Stimulated activated CD4-positive, alpha-beta T cell treated with anti-CD3 and anti-CD28 coated beads, Interleukin-1b, Interleukin-23, amount 100 ng/mL, for 24 hours (primary cell): Measurements from ENCODE around the gene PCMTD2.

Experiments
- DNase-seq, 4 experiments: peaks; one replicate each; pipeline ENCODE4 v3.0.0-alpha.2; 2020; ENCODE audit warnings: low read depth in 4 of 4, low spot score in 1 of 4

PCMTD2 gene

DNA sequence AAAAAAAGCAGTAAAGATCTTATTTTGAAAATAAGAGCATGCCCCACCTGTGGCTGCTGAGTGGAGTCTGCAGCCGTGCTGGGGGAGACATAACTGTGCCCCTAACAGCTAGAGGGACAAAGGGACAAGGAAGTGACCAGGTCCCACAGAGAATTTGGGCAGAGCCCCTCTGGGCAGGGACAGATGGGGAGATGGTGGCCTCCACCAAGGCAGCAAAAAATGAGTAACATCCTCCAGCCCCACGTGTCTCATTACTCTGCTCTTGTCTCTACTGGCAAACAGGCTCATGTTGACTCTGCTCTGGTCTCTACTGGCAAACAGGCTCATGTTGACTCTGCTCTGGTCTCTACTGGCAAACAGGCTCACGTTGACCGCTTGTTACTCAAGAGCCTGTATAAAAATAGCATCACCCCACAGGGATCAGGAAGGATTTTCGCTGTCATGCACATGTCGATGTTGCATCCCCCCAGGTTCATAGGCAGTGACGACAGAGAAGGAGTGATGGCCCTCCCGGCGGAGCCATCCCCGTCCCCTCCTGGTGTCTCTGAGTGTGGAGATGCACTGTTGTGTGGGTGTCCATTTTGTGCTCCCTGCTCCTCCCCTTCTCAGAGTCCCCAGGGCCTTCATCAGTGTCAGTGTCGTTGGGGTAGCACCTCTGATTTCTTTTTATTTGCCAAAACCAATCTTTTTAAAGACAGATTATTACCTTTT, 17.3 kb upstream of the PCMTD2 start:
- DNase-seq = no peak

DNA sequence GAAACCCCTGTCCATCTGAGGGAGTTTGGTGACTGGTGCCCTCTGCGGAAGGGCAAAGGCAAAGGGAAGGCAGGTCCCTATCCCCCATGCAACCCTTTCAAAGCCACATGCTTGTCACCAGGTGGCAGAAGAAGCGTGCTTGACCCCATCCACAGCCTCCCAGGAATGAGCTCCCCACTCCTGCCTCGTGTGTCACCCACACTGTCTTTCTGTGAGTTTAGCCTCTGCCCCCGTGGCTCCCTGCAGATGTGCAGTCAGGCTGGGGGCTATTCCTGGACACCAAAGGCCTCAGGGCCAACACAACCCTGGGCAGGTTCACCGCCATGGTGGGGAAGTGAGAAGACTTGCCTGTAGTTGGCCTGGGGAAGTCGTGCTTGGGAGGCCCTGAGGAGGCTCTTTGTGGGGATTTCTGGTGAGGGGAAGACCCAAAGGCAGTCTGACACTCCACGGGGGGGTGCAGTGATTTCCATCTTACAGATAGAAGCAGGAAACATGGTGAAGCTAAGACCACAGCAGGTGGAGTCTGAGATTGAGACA, 16.6 kb upstream of the PCMTD2 start:
- no peak for DNase-seq

DNA sequence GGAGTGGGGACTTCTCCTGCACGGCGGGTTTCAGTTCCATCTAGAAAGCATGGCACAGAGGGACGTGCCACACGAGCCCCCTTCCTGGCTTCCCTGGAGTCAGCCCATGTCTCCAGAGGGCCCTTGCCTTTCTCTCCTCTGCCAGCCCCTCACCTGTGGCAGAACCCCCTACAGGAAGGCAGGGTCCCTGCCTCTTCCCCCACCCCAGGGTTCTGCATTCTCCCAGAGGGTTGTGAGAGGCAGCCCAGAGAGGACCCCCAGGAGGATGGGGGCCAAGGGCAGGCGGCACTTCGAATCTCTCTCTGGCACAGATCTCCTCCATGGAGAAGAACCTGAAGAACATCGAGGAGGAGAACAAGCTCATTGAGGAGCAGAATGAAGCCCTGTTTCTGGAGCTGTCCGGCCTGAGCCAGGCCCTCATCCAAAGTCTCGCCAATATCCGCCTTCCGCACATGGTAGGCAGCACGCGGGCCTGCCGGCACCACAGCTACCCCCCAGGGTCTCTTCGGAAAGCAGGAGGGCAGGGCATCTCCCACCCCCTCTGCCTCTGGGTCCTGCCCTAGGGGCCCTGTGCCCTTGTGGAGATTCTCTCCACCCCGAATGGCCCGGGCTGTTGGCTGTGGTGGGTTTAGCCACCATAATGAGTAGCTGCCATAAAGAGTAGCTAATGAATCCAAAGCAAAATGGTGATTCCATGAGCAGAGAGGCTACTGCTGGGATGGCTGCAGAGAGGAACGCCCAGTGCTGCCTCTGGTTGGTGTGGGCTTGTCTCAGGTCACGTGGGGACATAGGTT, 15.9 kb upstream of the PCMTD2 start:
- no peak for DNase-seq

DNA sequence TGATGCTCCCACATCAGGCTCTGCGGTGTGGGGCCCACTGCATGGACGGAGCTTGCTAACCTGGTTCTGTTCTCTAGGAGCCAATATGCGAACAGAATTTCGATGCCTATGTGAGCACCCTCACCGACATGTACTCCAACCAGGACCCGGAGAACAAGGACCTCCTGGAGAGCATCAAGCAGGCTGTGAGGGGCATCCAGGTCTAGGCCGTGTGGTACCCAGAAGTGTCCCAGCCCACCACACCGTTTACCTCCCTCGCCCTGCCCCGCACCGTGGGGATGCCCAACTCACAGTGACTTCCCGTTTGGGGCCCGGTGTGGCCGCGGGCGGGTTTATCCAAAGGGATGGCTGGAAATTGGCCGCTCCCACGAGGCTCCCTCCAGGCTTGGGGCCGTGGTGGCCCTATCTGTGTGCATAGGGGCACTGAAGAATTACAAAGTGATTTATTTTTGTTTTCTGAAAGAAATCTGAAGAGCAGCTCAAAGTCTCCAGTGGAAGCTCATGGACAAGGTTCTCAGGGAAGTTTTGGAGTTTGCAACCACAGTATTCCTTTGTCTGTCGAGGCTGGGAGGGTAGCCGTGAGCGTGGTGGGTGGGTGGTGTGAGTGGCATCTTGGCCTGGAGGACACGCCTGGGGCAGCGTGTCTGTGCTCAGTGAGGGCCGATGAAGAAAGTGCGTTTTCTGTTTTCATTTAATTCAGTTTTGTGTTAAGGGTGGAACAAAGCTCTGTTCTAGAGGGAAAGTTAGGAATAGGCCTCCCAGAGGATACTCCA, 15.1 kb upstream of the PCMTD2 start:
- DNase-seq = no peak

DNA sequence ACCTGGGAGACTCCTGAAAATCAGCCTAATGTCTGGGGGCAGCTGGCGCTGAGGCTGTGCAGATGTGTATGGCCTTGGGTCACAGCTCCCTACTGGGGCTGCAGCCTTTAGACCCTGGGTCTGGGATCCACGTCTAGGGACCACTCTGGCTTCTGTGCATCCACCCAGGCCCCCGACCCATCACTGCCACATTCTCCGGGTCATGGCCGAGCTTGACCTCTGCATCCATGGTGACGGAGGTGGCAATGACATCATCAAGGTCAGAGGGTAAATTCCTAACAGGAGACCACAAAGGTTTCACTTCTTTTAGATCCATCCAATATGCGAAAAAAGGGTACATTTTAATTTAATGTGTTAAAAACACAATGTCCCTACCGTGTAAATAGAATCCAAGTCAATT, 14.5 kb upstream of the PCMTD2 start:
- DNase-seq = no peak

DNA sequence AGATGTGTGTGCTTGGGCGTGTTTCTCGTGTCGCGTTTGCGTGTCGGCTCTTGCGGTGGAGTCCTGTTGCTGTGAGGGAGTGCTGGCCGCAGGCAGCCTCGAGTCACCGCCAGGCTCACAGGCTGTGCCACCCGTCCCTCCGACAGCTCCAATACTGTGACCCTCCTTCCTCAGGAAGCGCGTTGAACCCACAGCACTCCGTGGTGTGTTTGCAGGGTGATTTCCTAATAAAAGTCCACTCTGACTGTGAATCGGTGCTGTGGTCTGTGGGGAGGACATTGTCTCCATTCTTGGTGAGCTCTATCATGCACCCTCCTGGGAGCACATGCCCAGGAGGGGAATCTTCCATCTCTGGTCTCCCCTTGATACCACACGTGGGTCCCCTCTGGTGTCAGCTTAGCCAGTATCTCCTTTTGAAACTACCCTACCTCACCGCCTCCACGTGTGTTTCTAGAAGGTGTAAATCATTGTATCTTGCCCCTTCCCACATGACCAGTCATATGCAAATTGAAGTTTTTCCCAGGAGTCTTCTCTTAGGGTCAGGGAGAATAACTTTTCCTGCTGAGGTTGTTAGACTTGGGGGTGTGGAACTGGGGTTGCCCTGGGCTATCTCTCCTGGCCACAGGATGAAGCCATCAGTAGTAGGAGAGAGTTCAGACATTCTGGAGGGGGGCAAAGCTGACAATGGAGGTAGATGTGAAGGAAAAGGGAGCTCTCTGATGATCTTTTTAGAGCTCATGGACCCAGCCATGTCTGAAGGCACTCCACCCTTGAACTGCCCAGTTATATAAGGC, 13.3 kb upstream of the PCMTD2 start:
- no peak for DNase-seq

- no peak for DNase-seq
These were observed 12.6 kb upstream of the PCMTD2 start for GRCh38 chr20:64242797-64243475.

DNA sequence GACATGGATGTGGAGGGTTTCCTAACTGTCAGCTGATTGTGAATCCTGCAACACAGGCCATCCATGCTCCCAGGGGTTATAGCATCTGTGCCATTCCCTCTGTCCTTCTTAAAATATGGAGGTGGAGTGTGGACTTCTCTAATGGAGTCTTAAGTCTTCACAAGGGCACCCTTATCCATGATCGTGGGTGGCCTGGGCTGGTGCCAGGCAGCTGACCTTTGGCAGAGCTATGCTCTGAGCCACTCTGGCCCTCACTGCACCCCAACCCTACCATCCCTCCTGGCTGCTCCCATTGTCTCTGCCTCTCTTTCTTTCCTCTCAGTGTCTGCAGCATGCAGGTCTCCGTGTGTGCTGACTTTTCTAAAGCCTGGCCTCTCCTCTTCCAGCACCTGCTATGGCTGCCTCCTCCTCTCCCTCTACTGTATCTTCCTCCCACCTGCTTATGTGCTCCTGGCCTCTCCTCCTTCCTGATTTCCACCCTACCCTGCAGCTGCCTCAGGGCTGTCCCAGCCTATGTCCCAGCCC, 11.2 kb upstream of the PCMTD2 start:
- DNase-seq = no peak

GRCh38 chr20:64244870-64245603, 10.5 kb upstream of the PCMTD2 start:
- no peak for DNase-seq

DNA sequence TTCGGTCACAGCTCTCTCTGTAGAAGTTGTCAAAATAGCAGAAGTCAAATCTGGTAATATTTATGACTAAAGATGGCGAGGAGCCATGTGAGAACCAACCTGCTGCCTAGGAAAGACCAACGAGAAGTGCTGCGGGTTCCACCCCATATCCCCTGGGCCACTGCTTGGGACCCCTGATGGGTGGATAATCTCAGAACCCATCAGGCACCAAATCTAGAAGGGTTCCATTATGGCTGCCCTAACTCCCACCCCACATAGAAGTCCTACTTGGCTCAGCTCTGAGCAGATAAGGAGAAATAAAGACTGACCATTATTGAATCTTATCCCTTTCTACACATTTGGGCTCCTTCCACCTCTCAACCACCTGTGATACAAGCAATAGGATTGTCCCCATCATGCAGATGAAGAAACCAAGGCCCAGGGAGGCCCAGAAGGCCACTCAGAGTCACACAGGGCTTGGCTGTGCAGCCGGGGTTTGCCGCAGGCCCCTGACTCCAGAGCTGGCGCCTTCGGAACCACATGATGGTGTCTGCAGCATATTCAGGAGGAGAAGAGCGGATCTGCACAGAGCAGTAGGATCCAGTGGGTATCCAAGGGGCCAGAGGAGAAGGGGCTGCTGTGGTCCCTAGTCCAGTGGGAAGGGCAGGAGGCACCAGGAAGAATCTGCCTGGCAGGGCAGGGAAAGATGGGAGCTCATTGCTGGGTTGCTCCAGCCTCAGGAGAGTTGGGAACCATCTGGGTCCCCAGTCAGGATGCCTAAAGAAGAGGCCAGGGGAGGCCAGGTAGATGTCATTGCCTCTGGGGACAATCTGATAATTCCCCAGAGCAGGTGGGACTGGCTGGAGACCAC, 9.6 kb upstream of the PCMTD2 start:
- DNase-seq = no peak

- DNase-seq = no peak
These were observed 8.8 kb upstream of the PCMTD2 start for GRCh38 chr20:64246616-64247306.

DNA sequence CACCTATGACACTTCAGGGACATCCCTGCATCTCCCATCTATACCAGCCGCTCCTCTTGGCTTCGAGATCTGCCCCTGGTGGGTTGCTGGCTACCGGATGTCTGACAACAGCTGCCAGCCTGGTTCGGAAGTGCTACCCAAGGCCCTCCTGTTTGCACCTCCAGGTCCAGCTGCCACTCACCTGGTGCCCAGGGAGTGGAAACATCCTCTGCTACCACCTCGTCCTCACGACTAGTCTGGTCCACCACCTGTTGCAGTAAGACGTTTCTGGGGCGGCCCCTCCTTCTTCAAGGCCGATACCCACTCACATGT, 8.3 kb upstream of the PCMTD2 start:
- DNase-seq = no peak

DNA sequence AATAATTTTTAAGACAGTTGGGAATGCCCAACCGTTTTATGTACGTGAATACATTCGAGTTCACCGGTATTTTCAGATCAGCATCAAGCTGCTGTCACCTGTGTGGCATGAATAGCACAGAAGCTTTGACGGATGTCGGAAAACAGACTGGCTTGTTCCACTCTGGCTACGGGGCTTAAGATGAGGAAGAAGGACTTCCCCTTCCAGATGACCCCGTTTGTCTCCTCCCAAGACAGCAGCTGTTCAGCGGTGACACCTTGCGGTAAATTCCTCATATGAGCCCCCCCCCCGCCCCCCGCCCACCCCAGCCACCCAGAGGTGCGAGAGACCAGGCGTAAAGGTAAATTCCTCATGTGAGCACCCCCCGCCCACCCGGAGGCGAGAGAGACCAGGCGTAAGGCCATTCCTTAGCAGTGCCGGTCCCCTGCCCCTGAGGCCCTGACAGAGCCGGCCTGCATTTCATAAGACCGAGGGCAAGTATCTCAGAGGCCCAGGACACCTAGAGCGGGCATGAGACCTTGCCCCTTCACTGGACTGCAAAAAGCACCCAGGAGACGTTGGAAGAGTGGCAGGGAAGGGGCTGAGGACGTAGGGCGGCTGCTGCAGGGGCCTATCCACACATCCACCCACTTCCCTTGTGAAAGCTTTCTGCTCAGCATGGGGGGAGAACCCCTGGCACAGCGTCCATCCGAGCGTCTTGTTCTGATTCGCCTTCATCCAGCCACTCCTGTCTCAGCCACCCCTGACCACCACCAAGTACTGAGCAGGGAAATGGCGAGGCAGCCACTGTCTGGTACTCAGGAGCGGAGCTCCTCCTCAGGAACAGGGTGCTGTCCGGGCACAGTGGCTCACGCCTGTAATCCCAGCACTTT, 7.3 kb upstream of the PCMTD2 start:
- no peak for DNase-seq

DNA sequence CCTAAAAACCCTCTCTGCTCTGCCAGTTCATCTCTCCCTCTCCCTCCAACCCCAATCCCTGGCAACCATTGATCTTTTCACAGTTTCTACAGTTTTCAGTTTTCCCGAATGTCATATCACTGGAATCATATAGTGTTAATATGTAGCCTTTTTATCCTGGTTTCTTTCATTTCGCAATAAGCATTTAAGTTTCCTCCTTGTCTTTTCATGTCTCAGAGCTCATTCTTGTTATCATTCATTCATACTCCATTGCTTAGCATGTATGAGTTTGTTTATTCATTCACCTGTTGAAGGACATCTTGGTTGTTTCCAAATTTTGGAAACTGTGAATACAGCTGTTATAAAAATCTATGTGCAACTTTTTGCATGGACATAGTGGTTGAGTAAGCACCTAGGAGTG, 5.5 kb upstream of the PCMTD2 start:
- DNase-seq = no peak

DNA sequence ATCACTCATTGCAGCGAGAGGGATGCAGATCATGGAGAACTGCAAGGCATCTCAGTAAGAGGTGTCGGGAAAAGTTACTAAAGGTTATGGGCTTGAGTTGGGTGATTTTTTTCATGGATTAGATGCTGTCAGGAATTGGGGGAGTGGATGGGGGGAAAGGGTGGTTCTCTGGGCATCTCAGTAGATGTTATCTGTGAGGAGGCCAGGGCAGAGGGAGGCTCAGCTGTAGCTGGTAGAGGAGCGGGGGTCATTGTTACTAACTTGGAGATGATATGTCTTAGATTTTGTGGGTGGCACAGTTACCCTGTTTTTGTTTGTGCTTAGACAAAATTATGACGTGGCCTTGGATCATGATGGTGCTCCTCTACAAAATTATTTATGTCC, 2.6 kb upstream of the PCMTD2 start:
- no peak for DNase-seq

GRCh38 chr20:64253443-64253842, 2.1 kb upstream of the PCMTD2 start:
- no peak for DNase-seq

DNA sequence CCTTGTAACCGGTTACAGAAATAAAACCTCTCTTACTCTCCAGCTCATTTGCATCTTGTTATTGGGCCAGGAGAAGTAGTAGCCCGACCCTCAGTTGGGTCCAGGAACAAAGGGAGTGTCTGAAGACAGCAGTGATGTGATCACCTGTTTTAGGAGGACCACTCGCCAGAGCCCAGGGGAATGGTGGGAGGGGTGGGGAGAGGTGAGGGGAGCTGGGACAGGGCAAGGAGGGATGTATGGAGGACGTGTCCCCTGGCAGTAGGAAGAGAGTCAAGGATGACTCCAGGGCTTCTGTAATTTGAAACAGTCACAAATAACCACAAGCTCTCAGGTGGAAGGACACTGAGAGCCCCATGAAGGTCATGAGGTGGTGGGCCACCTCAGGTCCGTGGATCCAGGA, 1.4 kb upstream of the PCMTD2 start:
- no peak for DNase-seq
